ENCODE data around the gene IFNGR1. TPM values are rescaled to one million over a fixed set of nuclear protein-coding genes. Genes with fewer than 3 reads are reported as not detected.

IFNGR1 gene
- total and polyA plus RNA-seq, 5 donors from 2014 or later: 30.7 to 44.4 (median 37.3) TPM

- Mint-ChIP-seq H3K27ac (peak overlapping the region in 1 of 3 donors; percentile 88), H3K27me3 (peaks cover 27% of the 10 kb centered on the region), H3K36me3 (no peaks in the 10 kb centered on the region), H3K4me1 (peaks cover 9 to 25% (median 20%) of the 10 kb centered on the region in 4 donors), H3K4me3 (peak overlapping the region in 1 of 4 donors; percentile 29), H3K9me3 (no peaks in the 10 kb centered on the region)
- peaks cover 2% of the 10 kb centered on the region for H3K4me1 ChIP-seq (ENCODE audit: control insufficient read depth, insufficient read depth, low read length, poor library complexity, severe bottlenecking)
- DNase-seq: peak in 1 of 3 donors; percentile 9
- H3K4me3 ChIP-seq (ENCODE audit: low read depth, low read length): no peak overlapping the region
- no peaks in the 10 kb centered on the region for H3K9me3 ChIP-seq (ENCODE audit: control insufficient read depth in 2 of 2, low read length in 2 of 2)
- no peaks in the 10 kb centered on the region for H3K36me3 ChIP-seq (ENCODE audit: control insufficient read depth, insufficient read depth, low read length)
- H3K27ac ChIP-seq (ENCODE audit: insufficient read depth, low read length, poor library complexity, severe bottlenecking): no peak overlapping the region
- ATAC-seq (ENCODE audit: low read depth in 2 of 2): peak; percentile 56 to 58
- H3K27me3 ChIP-seq (ENCODE audit: control insufficient read depth, insufficient read depth, low read length): no peaks in the 10 kb centered on the region
Observed at GRCh38 chr6:137224799-137225198, 5.6 kb upstream of the IFNGR1 start.

GRCh38 chr6:137223370-137224131 is 4.4 kb upstream of the IFNGR1 start:
- Histone ChIP-seq H3K4me3 (ENCODE audit: low read depth, low read length) (no peak overlapping the region), H3K36me3 (ENCODE audit: control insufficient read depth, insufficient read depth, low read length) (no peaks in the 10 kb centered on the region), H3K4me1 (ENCODE audit: control insufficient read depth, insufficient read depth, low read length, poor library complexity, severe bottlenecking) (peaks cover 11% of the 10 kb centered on the region), H3K9me3 (ENCODE audit: control insufficient read depth in 2 of 2, low read length in 2 of 2) (no peaks in the 10 kb centered on the region), H3K27ac (ENCODE audit: insufficient read depth, low read length, poor library complexity, severe bottlenecking) (no peak overlapping the region), H3K27me3 (ENCODE audit: control insufficient read depth, insufficient read depth, low read length) (no peaks in the 10 kb centered on the region)
- Mint-ChIP-seq H3K4me1 (peaks cover 16 to 28% (median 22%) of the 10 kb centered on the region in 4 donors), H3K4me3 (no peak overlapping the region), H3K9me3 (no peaks in the 10 kb centered on the region), H3K36me3 (no peaks in the 10 kb centered on the region), H3K27me3 (peaks cover 27% of the 10 kb centered on the region), H3K27ac (no peak overlapping the region)
- DNase-seq: no peak
- ATAC-seq (ENCODE audit: low read depth in 2 of 2): no peak

GRCh38 chr6:137222381-137222780 is 3.2 kb upstream of the IFNGR1 start:
- ATAC-seq (ENCODE audit: low read depth in 2 of 2) (no peak), DNase-seq (no peak)
- no peaks in the 10 kb centered on the region for H3K9me3 Mint-ChIP-seq
- H3K4me1 Mint-ChIP-seq: peaks cover 24 to 36% (median 28%) of the 10 kb centered on the region in 4 donors
- H3K4me1 ChIP-seq (ENCODE audit: control insufficient read depth, insufficient read depth, low read length, poor library complexity, severe bottlenecking): peaks cover 23% of the 10 kb centered on the region
- no peak overlapping the region for H3K4me3 ChIP-seq (ENCODE audit: low read depth, low read length)
- H3K27ac ChIP-seq (ENCODE audit: insufficient read depth, low read length, poor library complexity, severe bottlenecking): no peak overlapping the region
- H3K36me3 Mint-ChIP-seq: no peaks in the 10 kb centered on the region
- no peak overlapping the region for H3K4me3 Mint-ChIP-seq
- no peaks in the 10 kb centered on the region for H3K27me3 ChIP-seq (ENCODE audit: control insufficient read depth, insufficient read depth, low read length)
- H3K36me3 ChIP-seq (ENCODE audit: control insufficient read depth, insufficient read depth, low read length): no peaks in the 10 kb centered on the region
- H3K9me3 ChIP-seq (ENCODE audit: control insufficient read depth in 2 of 2, low read length in 2 of 2): no peaks in the 10 kb centered on the region
- peaks cover 27% of the 10 kb centered on the region for H3K27me3 Mint-ChIP-seq
- H3K27ac Mint-ChIP-seq: peak overlapping the region in 1 of 3 donors; percentile 57

DNA sequence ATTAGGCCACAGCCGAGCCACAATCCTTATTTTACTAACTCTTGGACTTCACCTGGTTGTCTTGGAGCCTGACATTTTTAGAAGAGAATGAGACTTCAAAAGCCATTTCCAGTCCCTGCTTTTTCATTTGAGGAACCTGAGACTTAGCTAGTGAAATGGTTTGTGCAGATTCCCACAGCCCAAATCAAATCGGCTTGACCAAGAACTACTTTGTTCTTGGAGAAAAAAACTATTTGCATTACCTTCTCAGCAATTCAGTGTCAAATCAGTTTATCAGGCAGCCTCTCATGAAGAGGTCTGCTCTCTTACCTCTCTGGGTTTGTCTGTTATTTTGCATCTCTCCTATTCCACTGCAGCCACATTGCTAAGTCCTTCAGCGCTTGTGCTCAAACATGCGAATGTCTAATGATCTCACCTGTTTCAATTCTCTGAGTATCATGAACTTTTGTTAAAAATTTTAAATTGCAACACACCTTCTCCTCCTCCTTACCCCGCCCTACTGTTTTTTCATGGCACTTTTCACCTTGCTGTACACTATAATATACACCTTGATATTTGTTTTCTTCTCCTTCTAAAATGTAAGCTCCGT is 573 bp upstream of the IFNGR1 start:
- Histone ChIP-seq H3K9me3 (ENCODE audit: control insufficient read depth in 2 of 2, low read length in 2 of 2) (no peaks in the 10 kb centered on the region), H3K4me3 (ENCODE audit: low read depth, low read length) (peak overlapping the region; percentile 96), H3K27me3 (ENCODE audit: control insufficient read depth, insufficient read depth, low read length) (no peaks in the 10 kb centered on the region), H3K4me1 (ENCODE audit: control insufficient read depth, insufficient read depth, low read length, poor library complexity, severe bottlenecking) (peaks cover 36% of the 10 kb centered on the region), H3K36me3 (ENCODE audit: control insufficient read depth, insufficient read depth, low read length) (no peaks in the 10 kb centered on the region), H3K27ac (ENCODE audit: insufficient read depth, low read length, poor library complexity, severe bottlenecking) (peak overlapping the region; percentile 91)
- Mint-ChIP-seq H3K4me3 (peak overlapping the region; percentile 97 to 98 (median 98)), H3K9me3 (no peaks in the 10 kb centered on the region), H3K27me3 (peaks cover 12% of the 10 kb centered on the region), H3K36me3 (no peaks in the 10 kb centered on the region), H3K4me1 (peaks cover 24 to 52% (median 37%) of the 10 kb centered on the region in 4 donors), H3K27ac (peak overlapping the region; percentile 86 to 97 (median 92))
- peak; percentile 1 for ATAC-seq (ENCODE audit: low read depth in 2 of 2)
- DNase-seq: no peak

DNA sequence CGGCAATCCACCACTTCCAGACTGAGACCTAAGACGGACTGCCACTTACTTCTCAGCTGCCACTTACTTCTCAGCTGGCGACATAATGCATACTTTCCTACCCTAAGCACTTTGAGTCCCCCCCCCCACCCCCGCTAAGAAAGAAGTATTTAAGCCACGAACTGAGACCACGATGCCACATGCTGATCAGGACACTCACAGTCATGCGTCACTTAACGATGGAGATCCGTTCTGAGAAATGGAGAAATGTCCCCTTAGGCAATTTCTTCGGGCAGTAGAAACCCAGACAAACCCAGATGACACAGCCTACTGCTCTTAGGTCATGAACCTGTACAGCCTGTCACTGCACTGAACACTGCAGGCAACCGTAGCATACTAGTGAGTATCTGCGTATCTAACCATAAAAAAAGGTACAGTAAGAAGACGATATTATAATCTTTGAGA is 690 bp downstream of the IFNGR1 start:
- H3K4me3 ChIP-seq (ENCODE audit: low read depth, low read length): peak overlapping the region; percentile 96
- Mint-ChIP-seq H3K4me3 (peak overlapping the region; percentile 95 to 98 (median 98)), H3K4me1 (peaks cover 24 to 58% (median 45%) of the 10 kb centered on the region in 4 donors), H3K27ac (peak overlapping the region; percentile 96 to 98 (median 97)), H3K9me3 (no peaks in the 10 kb centered on the region), H3K27me3 (peaks cover 12% of the 10 kb centered on the region), H3K36me3 (no peaks in the 10 kb centered on the region)
- no peaks in the 10 kb centered on the region for H3K27me3 ChIP-seq (ENCODE audit: control insufficient read depth, insufficient read depth, low read length)
- peak overlapping the region; percentile 91 for H3K27ac ChIP-seq (ENCODE audit: insufficient read depth, low read length, poor library complexity, severe bottlenecking)
- H3K9me3 ChIP-seq (ENCODE audit: control insufficient read depth in 2 of 2, low read length in 2 of 2): no peaks in the 10 kb centered on the region
- no peaks in the 10 kb centered on the region for H3K36me3 ChIP-seq (ENCODE audit: control insufficient read depth, insufficient read depth, low read length)
- peaks cover 36% of the 10 kb centered on the region for H3K4me1 ChIP-seq (ENCODE audit: control insufficient read depth, insufficient read depth, low read length, poor library complexity, severe bottlenecking)
- DNase-seq (peak; percentile 19 to 66 (median 63)), ATAC-seq (ENCODE audit: low read depth in 2 of 2) (peak; percentile 70 to 79)

- Mint-ChIP-seq H3K9me3 (no peaks in the 10 kb centered on the region), H3K4me1 (peaks cover 24 to 62% (median 49%) of the 10 kb centered on the region in 4 donors), H3K27me3 (peaks cover 12% of the 10 kb centered on the region), H3K4me3 (peak overlapping the region; percentile 95 to 98 (median 98)), H3K27ac (peak overlapping the region; percentile 96 to 98 (median 97)), H3K36me3 (no peaks in the 10 kb centered on the region)
- ATAC-seq (ENCODE audit: low read depth in 2 of 2): no peak
- no peaks in the 10 kb centered on the region for H3K36me3 ChIP-seq (ENCODE audit: control insufficient read depth, insufficient read depth, low read length)
- H3K27me3 ChIP-seq (ENCODE audit: control insufficient read depth, insufficient read depth, low read length): no peaks in the 10 kb centered on the region
- peak overlapping the region; percentile 91 for H3K27ac ChIP-seq (ENCODE audit: insufficient read depth, low read length, poor library complexity, severe bottlenecking)
- peak overlapping the region; percentile 96 for H3K4me3 ChIP-seq (ENCODE audit: low read depth, low read length)
- DNase-seq: peak in 1 of 3 donors; percentile 18
- peaks cover 36% of the 10 kb centered on the region for H3K4me1 ChIP-seq (ENCODE audit: control insufficient read depth, insufficient read depth, low read length, poor library complexity, severe bottlenecking)
- H3K9me3 ChIP-seq (ENCODE audit: control insufficient read depth in 2 of 2, low read length in 2 of 2): no peaks in the 10 kb centered on the region
Observed at GRCh38 chr6:137217801-137218472, 1.2 kb downstream of the IFNGR1 start.

- no peak overlapping the region for H3K27ac ChIP-seq (ENCODE audit: insufficient read depth, low read length, poor library complexity, severe bottlenecking)
- Mint-ChIP-seq H3K9me3 (no peaks in the 10 kb centered on the region), H3K4me3 (peak overlapping the region; percentile 95 to 98 (median 98)), H3K36me3 (no peaks in the 10 kb centered on the region), H3K27ac (peak overlapping the region in 1 of 3 donors; percentile 23), H3K27me3 (peaks cover 12% of the 10 kb centered on the region), H3K4me1 (peaks cover 24 to 69% (median 53%) of the 10 kb centered on the region in 4 donors)
- H3K36me3 ChIP-seq (ENCODE audit: control insufficient read depth, insufficient read depth, low read length): no peaks in the 10 kb centered on the region
- ATAC-seq (ENCODE audit: low read depth in 2 of 2) (no peak), DNase-seq (no peak)
- no peak overlapping the region for H3K4me3 ChIP-seq (ENCODE audit: low read depth, low read length)
- H3K9me3 ChIP-seq (ENCODE audit: control insufficient read depth in 2 of 2, low read length in 2 of 2): no peaks in the 10 kb centered on the region
- H3K27me3 ChIP-seq (ENCODE audit: control insufficient read depth, insufficient read depth, low read length): no peaks in the 10 kb centered on the region
- peaks cover 36% of the 10 kb centered on the region for H3K4me1 ChIP-seq (ENCODE audit: control insufficient read depth, insufficient read depth, low read length, poor library complexity, severe bottlenecking)
Observed at GRCh38 chr6:137216875-137217553, 2.2 kb downstream of the IFNGR1 start.

All from CD4-positive, CD25-positive, alpha-beta regulatory T cell (primary cell).